ENCODE measurements around the gene SVEP1.

Gene SVEP1

DNA sequence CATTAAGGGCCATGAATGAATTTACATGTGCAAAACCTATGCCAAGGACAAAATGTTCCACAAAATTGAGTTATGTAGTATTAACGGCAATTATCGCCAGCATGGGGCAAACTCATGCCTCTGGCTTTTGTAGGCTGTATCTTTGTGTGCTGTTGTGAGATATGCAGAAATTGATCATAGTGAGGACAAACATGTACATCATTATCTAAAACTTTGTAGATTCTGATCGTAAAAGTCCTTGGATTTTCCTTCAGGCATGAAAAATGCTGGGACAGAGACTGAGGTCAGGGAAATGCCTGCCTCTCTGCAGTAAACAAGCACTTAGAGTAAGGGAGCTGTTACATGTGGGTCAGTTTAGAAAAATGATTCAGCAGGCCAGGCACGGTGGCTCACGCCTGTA lies 236.0 kb downstream of the SVEP1 start:
- no peak for DNase-seq (ENCODE audit: low read depth)
- TF ChIP-seq, protein P1, sequence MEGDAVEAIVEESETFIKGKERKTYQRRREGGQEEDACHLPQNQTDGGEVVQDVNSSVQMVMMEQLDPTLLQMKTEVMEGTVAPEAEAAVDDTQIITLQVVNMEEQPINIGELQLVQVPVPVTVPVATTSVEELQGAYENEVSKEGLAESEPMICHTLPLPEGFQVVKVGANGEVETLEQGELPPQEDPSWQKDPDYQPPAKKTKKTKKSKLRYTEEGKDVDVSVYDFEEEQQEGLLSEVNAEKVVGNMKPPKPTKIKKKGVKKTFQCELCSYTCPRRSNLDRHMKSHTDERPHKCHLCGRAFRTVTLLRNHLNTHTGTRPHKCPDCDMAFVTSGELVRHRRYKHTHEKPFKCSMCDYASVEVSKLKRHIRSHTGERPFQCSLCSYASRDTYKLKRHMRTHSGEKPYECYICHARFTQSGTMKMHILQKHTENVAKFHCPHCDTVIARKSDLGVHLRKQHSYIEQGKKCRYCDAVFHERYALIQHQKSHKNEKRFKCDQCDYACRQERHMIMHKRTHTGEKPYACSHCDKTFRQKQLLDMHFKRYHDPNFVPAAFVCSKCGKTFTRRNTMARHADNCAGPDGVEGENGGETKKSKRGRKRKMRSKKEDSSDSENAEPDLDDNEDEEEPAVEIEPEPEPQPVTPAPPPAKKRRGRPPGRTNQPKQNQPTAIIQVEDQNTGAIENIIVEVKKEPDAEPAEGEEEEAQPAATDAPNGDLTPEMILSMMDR (conservative IDR thresholded peaks at IDR 0.05; ENCODE audit: control insufficient read depth, insufficient read depth, low read depth, low read length): no peak
- H3K4me3 ChIP-seq (ENCODE audit: control insufficient read depth, low read depth, low read length): no peak overlapping the region

DNA sequence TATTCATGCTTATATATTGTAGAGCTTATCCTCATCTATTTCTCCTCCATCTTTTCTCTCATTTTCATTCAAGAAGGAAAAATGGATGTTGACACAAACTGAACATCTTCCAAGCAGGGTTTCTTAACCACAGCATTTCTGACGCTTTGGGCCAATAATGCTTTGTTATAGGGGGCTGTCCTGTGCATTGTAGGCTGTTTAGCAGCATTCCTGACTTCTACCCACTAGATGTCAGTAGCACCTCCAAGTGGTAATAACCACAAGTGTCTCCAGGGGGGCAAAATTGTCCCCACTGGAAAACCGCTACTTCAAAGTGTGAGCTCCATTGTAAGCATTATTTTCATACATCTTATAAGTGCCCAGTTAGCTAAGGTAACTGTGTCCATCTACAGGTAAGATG lies 239.2 kb downstream of the SVEP1 start:
- DNase-seq (ENCODE audit: low read depth): peak; percentile 39
- TF ChIP-seq, protein P1 (conservative IDR thresholded peaks at IDR 0.05; ENCODE audit: control insufficient read depth, insufficient read depth, low read depth, low read length): peak; percentile 59
- H3K4me3 ChIP-seq (ENCODE audit: control insufficient read depth, low read depth, low read length): no peak overlapping the region

DNA sequence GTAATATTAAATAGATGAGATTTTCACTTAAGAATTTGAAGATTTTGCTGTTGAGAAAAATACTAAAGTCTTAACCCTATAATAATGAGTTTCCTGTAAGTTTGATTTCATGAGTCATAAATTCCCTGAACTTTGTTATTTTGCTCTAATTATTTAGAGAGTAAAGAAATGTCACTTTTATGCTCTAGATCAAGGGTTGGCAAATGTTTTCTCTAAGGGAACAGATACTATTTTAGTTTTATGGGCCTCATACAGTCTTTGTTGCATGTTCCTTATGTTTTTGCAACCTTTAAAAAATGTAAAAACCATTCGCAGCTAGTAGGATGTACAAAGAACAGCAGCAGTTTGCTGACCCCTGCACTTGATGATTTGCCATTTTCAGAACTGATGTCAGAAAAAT lies 241.4 kb downstream of the SVEP1 start:
- TF ChIP-seq, protein P1 (conservative IDR thresholded peaks at IDR 0.05; ENCODE audit: control insufficient read depth, insufficient read depth, low read depth, low read length): no peak
- no peak overlapping the region for H3K4me3 ChIP-seq (ENCODE audit: control insufficient read depth, low read depth, low read length)
- DNase-seq (ENCODE audit: low read depth): no peak

DNA sequence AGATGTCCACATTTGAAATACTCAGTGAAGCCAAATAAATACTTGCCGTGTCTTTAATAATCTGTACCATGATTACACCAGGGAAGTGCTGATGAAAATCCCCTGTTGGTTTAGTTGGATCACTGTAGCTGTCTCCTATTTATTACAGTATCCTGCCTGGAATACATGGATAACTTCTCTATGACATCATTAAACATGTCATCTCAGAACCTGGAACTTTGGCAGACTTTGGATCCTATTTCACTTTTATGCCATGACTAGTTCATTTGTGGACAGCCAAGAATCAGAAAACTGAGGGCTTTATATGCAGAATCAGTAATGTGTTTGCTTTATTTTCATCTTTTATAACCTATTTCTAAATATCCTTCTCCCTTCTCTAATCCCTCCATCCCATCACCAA lies 241.8 kb downstream of the SVEP1 start, which contains the start of gene TXNDC8:
TSS of gene TXNDC8 (minus strand) at position 137 of the 400 bp plus-strand sequence.
- peak; percentile 83 for DNase-seq (ENCODE audit: low read depth)
- TF ChIP-seq, protein P1 (conservative IDR thresholded peaks at IDR 0.05; ENCODE audit: control insufficient read depth, insufficient read depth, low read depth, low read length): no peak
- no peak within 1 kb of the TSS for H3K4me3 ChIP-seq (ENCODE audit: control insufficient read depth, low read depth, low read length)

DNA sequence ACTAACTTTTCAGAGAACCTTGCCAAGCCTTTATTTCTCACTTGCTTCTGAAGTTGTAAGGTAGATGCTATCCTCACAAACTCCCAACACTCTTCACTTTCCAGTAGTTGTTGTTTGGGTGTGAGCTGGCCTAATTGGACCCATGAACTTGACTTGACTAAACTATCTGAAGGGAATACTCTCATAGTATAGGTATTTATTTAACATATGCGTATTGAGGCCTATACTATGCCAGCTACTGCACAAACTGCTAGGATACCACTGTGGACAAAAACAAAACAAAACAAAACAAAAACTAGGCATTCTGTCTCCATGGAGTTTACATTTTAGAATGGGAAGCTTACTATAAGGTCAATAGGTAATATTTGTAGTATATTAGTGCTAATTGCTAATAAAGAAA lies 243.2 kb downstream of the SVEP1 start:
- no peak overlapping the region for H3K4me3 ChIP-seq (ENCODE audit: control insufficient read depth, low read depth, low read length)
- TF ChIP-seq, protein P1 (conservative IDR thresholded peaks at IDR 0.05; ENCODE audit: control insufficient read depth, insufficient read depth, low read depth, low read length): no peak
- no peak for DNase-seq (ENCODE audit: low read depth)

DNA sequence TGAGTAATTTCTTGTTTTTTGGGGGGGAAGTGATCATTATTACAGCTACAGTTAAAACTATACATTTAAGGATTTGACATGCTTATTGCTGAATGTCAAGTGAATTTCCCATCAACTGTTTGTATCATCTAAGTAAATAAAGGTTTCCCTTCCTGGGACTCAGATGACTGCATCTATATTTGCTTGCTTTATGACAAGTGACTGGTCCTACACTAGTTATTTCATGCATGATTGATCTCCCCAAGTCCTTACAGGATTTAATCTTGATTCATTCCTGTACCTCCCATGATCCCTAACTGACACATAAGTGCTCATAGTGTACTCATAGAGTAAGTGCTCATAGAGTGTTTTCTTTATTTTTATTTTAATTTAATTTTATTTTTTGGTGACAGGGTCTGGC lies 244.7 kb downstream of the SVEP1 start:
- TF ChIP-seq, protein P1 (conservative IDR thresholded peaks at IDR 0.05; ENCODE audit: control insufficient read depth, insufficient read depth, low read depth, low read length): no peak
- DNase-seq (ENCODE audit: low read depth): no peak
- no peak overlapping the region for H3K4me3 ChIP-seq (ENCODE audit: control insufficient read depth, low read depth, low read length)

DNA sequence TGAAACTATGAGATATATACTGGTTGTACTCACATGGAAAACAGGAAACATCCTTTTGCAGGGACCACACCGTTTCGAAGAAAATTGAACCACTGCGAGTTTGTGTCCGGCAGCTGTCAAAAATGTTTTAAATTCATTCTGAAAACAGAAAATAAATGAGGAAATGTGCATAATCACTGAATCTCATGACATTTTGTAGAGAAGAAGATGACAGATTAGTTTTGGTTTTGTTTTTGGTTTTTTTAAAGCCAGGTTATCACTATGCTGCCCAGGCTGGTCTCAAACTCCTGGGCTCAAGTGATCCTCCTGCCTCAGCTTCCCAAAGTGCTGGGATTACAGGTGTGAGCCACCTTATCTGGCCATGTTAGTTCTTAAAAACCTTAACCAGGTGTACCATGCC lies 245.4 kb downstream of the SVEP1 start:
- DNase-seq (ENCODE audit: low read depth): no peak
- H3K4me3 ChIP-seq (ENCODE audit: control insufficient read depth, low read depth, low read length): no peak overlapping the region
- TF ChIP-seq, protein P1 (conservative IDR thresholded peaks at IDR 0.05; ENCODE audit: control insufficient read depth, insufficient read depth, low read depth, low read length): no peak

Data from fibroblast of mammary gland (primary cell).